Vagina (tissue), 2 donors: ENCODE measurements around the gene STAT5A.

Experiments used
- POLR2A ChIP-seq, 2 donors: fragments of 450-650 bp; IDR thresholded peaks; one replicate each; pipeline ENCODE4 v1.6.1; 2017; ENCODE audit warnings: antibody characterized with exemption in 2 of 2, mild to moderate bottlenecking in 2 of 2, moderate library complexity in 2 of 2
- POLR2AphosphoS5 ChIP-seq, 2 donors: sonication (generic); formaldehyde crosslinking; IDR thresholded peaks; one replicate each; pipeline ENCODE4 v1.9.0; 2017; ENCODE audit warnings: antibody characterized with exemption in 2 of 2, mild to moderate bottlenecking in 2 of 2, low read depth in 1 of 2; ENCODE audit not compliant: insufficient read depth in 1 of 2
- TF ChIP-seq, protein P1 (sequence below), 3 experiments: fragments of 450-650 bp in 2 of 3; fragments of 200-600 bp in 1 of 3; sonication (generic) in 1 of 3; IDR thresholded peaks; one replicate each; pipeline ENCODE4 v1.5.1; 2017 to 2019; ENCODE audit warnings: antibody characterized with exemption in 3 of 3, mild to moderate bottlenecking in 2 of 3, moderate library complexity in 2 of 3

DNA sequence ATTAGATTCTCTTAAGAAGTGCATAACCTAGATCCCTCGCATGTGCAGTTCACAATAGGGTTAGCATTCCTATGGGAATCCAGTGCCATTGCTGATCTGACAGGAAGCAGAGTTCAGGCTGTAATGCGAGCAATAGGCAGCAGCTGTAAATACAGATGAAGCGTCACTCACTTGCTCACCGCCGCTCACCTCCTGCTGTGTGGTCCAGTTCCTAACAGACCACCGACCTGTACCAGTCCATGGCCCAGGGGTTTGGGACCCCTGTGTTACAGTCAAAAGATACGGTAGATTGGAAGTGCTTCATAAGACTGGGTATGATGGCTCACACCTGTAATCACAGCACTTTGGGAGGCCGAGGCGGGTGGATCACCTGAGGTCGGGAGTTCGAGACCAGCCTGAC, 2.8 kb downstream of the STAT5A start:
- TF ChIP-seq POLR2A (IDR thresholded peaks at IDR 0.05) = no peak
- TF ChIP-seq, protein P1, sequence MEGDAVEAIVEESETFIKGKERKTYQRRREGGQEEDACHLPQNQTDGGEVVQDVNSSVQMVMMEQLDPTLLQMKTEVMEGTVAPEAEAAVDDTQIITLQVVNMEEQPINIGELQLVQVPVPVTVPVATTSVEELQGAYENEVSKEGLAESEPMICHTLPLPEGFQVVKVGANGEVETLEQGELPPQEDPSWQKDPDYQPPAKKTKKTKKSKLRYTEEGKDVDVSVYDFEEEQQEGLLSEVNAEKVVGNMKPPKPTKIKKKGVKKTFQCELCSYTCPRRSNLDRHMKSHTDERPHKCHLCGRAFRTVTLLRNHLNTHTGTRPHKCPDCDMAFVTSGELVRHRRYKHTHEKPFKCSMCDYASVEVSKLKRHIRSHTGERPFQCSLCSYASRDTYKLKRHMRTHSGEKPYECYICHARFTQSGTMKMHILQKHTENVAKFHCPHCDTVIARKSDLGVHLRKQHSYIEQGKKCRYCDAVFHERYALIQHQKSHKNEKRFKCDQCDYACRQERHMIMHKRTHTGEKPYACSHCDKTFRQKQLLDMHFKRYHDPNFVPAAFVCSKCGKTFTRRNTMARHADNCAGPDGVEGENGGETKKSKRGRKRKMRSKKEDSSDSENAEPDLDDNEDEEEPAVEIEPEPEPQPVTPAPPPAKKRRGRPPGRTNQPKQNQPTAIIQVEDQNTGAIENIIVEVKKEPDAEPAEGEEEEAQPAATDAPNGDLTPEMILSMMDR (IDR thresholded peaks at IDR 0.05) = no peak
- no peak for TF ChIP-seq POLR2AphosphoS5 (IDR thresholded peaks at IDR 0.05; ENCODE audit: insufficient read depth in 1 of 2, low read depth in 1 of 2)
